ES-I3 (cell line): ENCODE results near the gene CDK5.

Experiments
- H3K36me3 ChIP-seq: 2 replicates; pipeline ENCODE4 v1.6.1; 2013; ENCODE audit warnings: mild to moderate bottlenecking, low read length, control low read depth, moderate library complexity; ENCODE audit not compliant: insufficient read depth
- H3K4me1 ChIP-seq: 2 replicates; pipeline ENCODE4 v1.6.1; 2013; ENCODE audit warnings: mild to moderate bottlenecking, control low read depth, low read length; ENCODE audit not compliant: insufficient read depth
- H3K9ac ChIP-seq: 2 replicates; pipeline ENCODE4 v1.6.1; 2013; ENCODE audit warnings: low read depth, mild to moderate bottlenecking, low read length, moderate library complexity
- H3K9me3 ChIP-seq: 2 replicates; pipeline ENCODE4 v1.6.1; 2013; ENCODE audit warnings: mild to moderate bottlenecking, low read length, moderate library complexity; ENCODE audit not compliant: control insufficient read depth, insufficient read depth

CDK5 gene

DNA sequence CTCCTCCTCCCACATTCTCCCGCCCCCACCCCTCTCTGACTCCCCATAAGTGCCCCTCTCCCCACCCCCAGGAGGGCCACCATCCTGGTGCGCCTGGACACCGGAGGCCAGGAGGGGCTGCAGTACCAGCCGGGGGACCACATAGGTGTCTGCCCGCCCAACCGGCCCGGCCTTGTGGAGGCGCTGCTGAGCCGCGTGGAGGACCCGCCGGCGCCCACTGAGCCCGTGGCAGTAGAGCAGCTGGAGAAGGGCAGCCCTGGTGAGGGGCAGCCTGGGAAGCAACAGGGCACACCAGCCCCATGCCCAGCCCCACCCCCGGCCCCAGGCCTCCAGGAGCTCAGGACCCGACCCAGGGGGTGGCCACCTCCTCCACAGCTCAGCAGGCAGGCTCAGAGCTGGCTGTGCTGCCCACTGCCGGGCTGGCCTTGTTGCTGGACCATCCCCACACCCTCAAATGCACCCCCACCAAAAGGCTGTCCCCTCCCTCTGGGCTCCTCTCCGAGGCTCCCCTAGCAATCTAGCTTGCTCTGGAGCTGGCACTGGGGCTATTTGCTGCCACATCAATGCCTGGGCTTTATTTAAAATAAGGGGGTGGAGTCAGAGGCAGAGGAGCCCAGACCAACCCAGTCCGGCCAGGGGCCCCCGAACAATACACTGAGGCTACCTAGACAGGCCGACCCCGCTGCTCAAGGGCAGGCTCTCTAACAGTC is 48.2 kb downstream of the CDK5 start:
- no peaks in the 10 kb centered on the region for H3K9me3 ChIP-seq
- H3K9ac ChIP-seq, result peak overlapping the region; percentile 49; the same call in 1 of the 2 replicates
- no peaks in the 10 kb centered on the region for H3K36me3 ChIP-seq
- peaks cover 27% of the 10 kb centered on the region for H3K4me1 ChIP-seq

GRCh38 chr7:151008511-151009323 is 49.0 kb downstream of the CDK5 start:
- H3K9me3 ChIP-seq, result no peaks in the 10 kb centered on the region
- H3K9ac ChIP-seq, result peak overlapping the region; percentile 34; the same call in 1 of the 2 replicates
- no peaks in the 10 kb centered on the region for H3K36me3 ChIP-seq
- peaks cover 27% of the 10 kb centered on the region for H3K4me1 ChIP-seq

GRCh38 chr7:151008143-151008510 is 49.6 kb downstream of the CDK5 start:
- H3K36me3 ChIP-seq, result no peaks in the 10 kb centered on the region
- peaks cover 27% of the 10 kb centered on the region for H3K4me1 ChIP-seq
- no peaks in the 10 kb centered on the region for H3K9me3 ChIP-seq
- peak overlapping the region; percentile 34; the same call in 1 of the 2 replicates for H3K9ac ChIP-seq

- Histone ChIP-seq H3K36me3 (no peaks in the 10 kb centered on the region), H3K4me1 (peaks cover 24% of the 10 kb centered on the region), H3K9me3 (no peaks in the 10 kb centered on the region), H3K9ac (no peak overlapping the region)
Observed at GRCh38 chr7:151007469-151007898, 50.2 kb downstream of the CDK5 start.

GRCh38 chr7:151006590-151007300 is 51.0 kb downstream of the CDK5 start:
- Histone ChIP-seq H3K9ac (no peak overlapping the region), H3K4me1 (peaks cover 20% of the 10 kb centered on the region; the same call in 1 of the 2 replicates), H3K36me3 (no peaks in the 10 kb centered on the region)

GRCh38 chr7:151005566-151005965 is 52.1 kb downstream of the CDK5 start:
- Histone ChIP-seq H3K36me3 (no peaks in the 10 kb centered on the region), H3K4me1 (peaks cover 14% of the 10 kb centered on the region; the same call in 1 of the 2 replicates), H3K9ac (no peak overlapping the region)

More at GRCh38 chr7:151006590-151007300, 51.0 kb downstream of the CDK5 start:
- H3K9me3 ChIP-seq, result no peaks in the 10 kb centered on the region

More at GRCh38 chr7:151005566-151005965, 52.1 kb downstream of the CDK5 start:
- H3K9me3 ChIP-seq, result no peaks in the 10 kb centered on the region
